SU-DHL-6 (cell line): ENCODE measurements around the gene PPARGC1A.

ENCODE experiments used
- H2AFZ ChIP-seq: fragments of 200-600 bp; sonication (generic); 2 replicates; pipeline ENCODE4 v1.6.1; 2014; ENCODE audit warnings: low read depth, mild to moderate bottlenecking, moderate library complexity, mixed read lengths, antibody characterized with exemption, low read length; ENCODE audit not compliant: severe bottlenecking
- H3F3A ChIP-seq: fragments of 200-600 bp; shearing (Covaris generic); 2 replicates; pipeline ENCODE4 v1.6.0; 2016; ENCODE audit warnings: antibody characterized with exemption, mild to moderate bottlenecking; ENCODE audit not compliant: insufficient read depth
- H3K27ac ChIP-seq: fragments of 200-600 bp; sonication (generic); 2 replicates; pipeline ENCODE4 v1.5.1; 2016; ENCODE audit warnings: low read depth, mild to moderate bottlenecking, low read length, moderate library complexity, mixed read lengths
- H3K27me3 ChIP-seq: fragments of 200-600 bp; sonication (generic), shearing (Covaris generic); 2 replicates; pipeline ENCODE4 v1.6.0; 2014; ENCODE audit warnings: mild to moderate bottlenecking, low read length
- H3K36me3 ChIP-seq: fragments of 200-600 bp; sonication (generic); 2 replicates; pipeline ENCODE4 v1.6.1; 2014; ENCODE audit warnings: mild to moderate bottlenecking, low read length, mixed read lengths
- H3K4me2 ChIP-seq: fragments of 300-600, 200-600 bp; shearing (Covaris generic), sonication (generic); 2 replicates; pipeline ENCODE4 v1.6.0; 2014; ENCODE audit warnings: low read length, low read depth, mild to moderate bottlenecking; ENCODE audit not compliant: poor library complexity, severe bottlenecking
- H3K4me3 ChIP-seq: fragments of 200-600 bp; sonication (generic); 2 replicates; pipeline ENCODE4 v1.5.1; 2014; ENCODE audit warnings: antibody characterized with exemption, low read length, mild to moderate bottlenecking, mixed read lengths; ENCODE audit not compliant: insufficient read depth, poor library complexity, severe bottlenecking
- H3K79me2 ChIP-seq: fragments of 200-600 bp; sonication (generic); 2 replicates; pipeline ENCODE4 v1.6.1; 2014; ENCODE audit warnings: mild to moderate bottlenecking, low read length, moderate library complexity; ENCODE audit not compliant: insufficient read depth
- H3K9ac ChIP-seq: fragments of 200-600 bp; sonication (generic); 2 replicates; pipeline ENCODE4 v1.7.0; 2014; ENCODE audit warnings: mild to moderate bottlenecking, low read length
- H3K9me2 ChIP-seq: fragments of 200-600 bp; sonication (generic); replicated peaks from 2 replicates; pipeline ENCODE4 v1.6.1; 2014; ENCODE audit warnings: low read length; ENCODE audit not compliant: insufficient read depth
- H3K9me3 ChIP-seq: fragments of 200-600 bp; sonication (generic); 2 replicates; pipeline ENCODE4 v1.6.1; 2014; ENCODE audit warnings: low read length, mixed read lengths; ENCODE audit not compliant: insufficient read depth
- H4K20me1 ChIP-seq: fragments of 200-600 bp; sonication (generic); 2 replicates; pipeline ENCODE4 v1.6.1; 2014; ENCODE audit warnings: low read depth, mild to moderate bottlenecking, antibody characterized with exemption, low read length, moderate library complexity, mixed read lengths
- EZH2phosphoT487 ChIP-seq: fragments of 200-600 bp; sonication (generic), shearing (Covaris generic); conservative IDR thresholded peaks from 2 replicates; pipeline ENCODE4 v1.6.1; 2018; ENCODE audit warnings: mild to moderate bottlenecking, antibody characterized with exemption, low read length, moderate library complexity, mixed read lengths
- TF ChIP-seq, protein P1 (sequence below): fragments of 200-600 bp; sonication (generic); IDR thresholded peaks from one replicate; pipeline ENCODE4 v1.5.1; 2017; ENCODE audit warnings: antibody characterized with exemption, mild to moderate bottlenecking, low read length, moderate library complexity; ENCODE audit not compliant: insufficient read depth, poor library complexity, severe bottlenecking

The PPARGC1A gene

DNA sequence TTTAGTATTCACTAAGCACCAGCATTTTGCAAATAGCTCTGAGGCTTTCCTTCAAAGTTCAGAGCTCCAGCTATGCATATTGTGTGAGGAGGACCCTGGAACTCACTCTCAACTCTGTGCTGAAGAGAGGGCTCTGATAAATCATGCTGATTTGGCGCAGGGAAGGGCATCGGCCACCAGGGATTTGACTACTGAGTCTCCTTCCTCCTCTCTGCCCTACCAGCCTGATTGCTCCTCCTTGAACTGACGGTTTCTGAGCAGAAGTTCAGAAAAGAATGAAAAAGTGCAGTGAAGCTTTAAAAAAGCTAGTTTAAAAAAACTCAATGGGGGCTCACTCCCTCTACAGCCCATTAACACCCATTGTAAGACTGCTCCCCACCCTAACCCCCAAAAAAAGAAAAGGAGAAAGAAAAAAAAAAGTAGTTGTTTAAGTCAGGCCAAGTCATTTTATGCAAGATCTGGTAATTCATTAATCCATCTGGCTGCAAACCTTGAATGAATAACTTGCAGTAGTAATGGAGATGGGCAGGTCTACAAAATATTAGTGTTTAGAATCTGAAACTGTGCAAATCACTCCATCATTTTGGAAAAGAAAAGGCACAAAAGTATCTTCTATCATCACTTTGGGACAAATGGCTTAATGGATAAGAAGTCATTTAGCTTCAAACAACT is 13.3 kb downstream of the PPARGC1A start:
- TF ChIP-seq EZH2phosphoT487 = no peak
- TF ChIP-seq, protein P1, sequence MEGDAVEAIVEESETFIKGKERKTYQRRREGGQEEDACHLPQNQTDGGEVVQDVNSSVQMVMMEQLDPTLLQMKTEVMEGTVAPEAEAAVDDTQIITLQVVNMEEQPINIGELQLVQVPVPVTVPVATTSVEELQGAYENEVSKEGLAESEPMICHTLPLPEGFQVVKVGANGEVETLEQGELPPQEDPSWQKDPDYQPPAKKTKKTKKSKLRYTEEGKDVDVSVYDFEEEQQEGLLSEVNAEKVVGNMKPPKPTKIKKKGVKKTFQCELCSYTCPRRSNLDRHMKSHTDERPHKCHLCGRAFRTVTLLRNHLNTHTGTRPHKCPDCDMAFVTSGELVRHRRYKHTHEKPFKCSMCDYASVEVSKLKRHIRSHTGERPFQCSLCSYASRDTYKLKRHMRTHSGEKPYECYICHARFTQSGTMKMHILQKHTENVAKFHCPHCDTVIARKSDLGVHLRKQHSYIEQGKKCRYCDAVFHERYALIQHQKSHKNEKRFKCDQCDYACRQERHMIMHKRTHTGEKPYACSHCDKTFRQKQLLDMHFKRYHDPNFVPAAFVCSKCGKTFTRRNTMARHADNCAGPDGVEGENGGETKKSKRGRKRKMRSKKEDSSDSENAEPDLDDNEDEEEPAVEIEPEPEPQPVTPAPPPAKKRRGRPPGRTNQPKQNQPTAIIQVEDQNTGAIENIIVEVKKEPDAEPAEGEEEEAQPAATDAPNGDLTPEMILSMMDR = no peak
- no peaks in the 10 kb centered on the region for H3K79me2 ChIP-seq
- H3K4me2 ChIP-seq = no peak overlapping the region
- no peaks in the 10 kb centered on the region for H3F3A ChIP-seq
- H3K27me3 ChIP-seq = no peaks in the 10 kb centered on the region
- H4K20me1 ChIP-seq = no peaks in the 10 kb centered on the region
- H2AFZ ChIP-seq = no peak overlapping the region
- no peaks in the 10 kb centered on the region for H3K9me3 ChIP-seq
- H3K36me3 ChIP-seq = no peaks in the 10 kb centered on the region
- no peak overlapping the region for H3K9ac ChIP-seq
- H3K4me3 ChIP-seq = no peak overlapping the region
- no peaks in the 10 kb centered on the region for H3K9me2 ChIP-seq
- H3K27ac ChIP-seq = no peak overlapping the region

DNA sequence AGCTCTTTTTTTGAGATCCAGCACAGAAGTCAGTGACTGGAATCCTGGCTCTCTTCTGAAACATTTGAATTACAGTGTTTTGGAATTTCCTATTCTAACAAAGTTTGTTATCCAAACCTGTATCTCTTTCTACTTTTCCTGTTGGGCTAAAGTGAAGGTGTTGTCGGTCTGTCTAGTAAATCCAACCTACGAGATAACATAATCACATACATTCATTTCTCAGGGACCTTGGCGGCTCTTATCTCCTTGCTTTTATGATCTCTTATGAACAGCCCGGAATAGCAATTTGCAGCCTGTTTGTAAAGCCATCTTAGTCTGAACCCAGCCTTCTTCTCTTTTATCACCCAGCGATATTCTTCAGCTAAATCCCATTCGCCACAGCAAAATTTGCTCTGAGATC is 14.5 kb downstream of the PPARGC1A start:
- Histone ChIP-seq H3K36me3 (no peaks in the 10 kb centered on the region), H3F3A (no peaks in the 10 kb centered on the region), H3K4me3 (no peak overlapping the region), H3K27ac (no peak overlapping the region), H3K79me2 (no peaks in the 10 kb centered on the region), H3K9me3 (no peaks in the 10 kb centered on the region), H4K20me1 (no peaks in the 10 kb centered on the region), H3K27me3 (no peaks in the 10 kb centered on the region), H3K9me2 (no peaks in the 10 kb centered on the region), H3K9ac (no peak overlapping the region), H2AFZ (no peak overlapping the region), H3K4me2 (no peak overlapping the region)
- TF ChIP-seq, protein P1 = no peak
- TF ChIP-seq EZH2phosphoT487 = no peak

DNA sequence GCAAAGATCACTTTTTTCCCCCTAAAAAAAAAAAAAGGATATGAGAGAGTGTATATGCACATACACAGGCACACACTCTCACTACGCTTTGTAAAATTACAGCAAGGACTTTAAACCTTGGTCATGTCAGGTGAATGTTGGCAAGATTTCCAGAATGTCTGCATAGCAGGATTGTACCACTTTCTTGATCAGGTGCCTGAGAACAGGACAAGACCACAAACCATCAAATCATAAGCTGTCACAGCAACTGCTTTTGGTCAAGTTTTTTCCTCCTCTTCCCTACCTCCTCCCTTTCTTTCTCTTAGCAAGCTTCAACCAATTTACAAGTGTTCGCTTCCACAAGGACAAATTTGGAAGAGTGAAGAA is 15.3 kb downstream of the PPARGC1A start:
- Histone ChIP-seq H3F3A (no peaks in the 10 kb centered on the region), H3K27ac (no peak overlapping the region), H3K27me3 (no peaks in the 10 kb centered on the region), H2AFZ (no peak overlapping the region), H3K36me3 (no peaks in the 10 kb centered on the region), H3K79me2 (no peaks in the 10 kb centered on the region), H3K9me2 (no peaks in the 10 kb centered on the region), H3K4me2 (no peak overlapping the region), H3K9me3 (no peaks in the 10 kb centered on the region), H4K20me1 (no peaks in the 10 kb centered on the region), H3K4me3 (no peak overlapping the region), H3K9ac (no peak overlapping the region)
- no peak for TF ChIP-seq EZH2phosphoT487
- TF ChIP-seq, protein P1 = no peak
